Measurements from ENCODE around the gene BICRA.

DNA sequence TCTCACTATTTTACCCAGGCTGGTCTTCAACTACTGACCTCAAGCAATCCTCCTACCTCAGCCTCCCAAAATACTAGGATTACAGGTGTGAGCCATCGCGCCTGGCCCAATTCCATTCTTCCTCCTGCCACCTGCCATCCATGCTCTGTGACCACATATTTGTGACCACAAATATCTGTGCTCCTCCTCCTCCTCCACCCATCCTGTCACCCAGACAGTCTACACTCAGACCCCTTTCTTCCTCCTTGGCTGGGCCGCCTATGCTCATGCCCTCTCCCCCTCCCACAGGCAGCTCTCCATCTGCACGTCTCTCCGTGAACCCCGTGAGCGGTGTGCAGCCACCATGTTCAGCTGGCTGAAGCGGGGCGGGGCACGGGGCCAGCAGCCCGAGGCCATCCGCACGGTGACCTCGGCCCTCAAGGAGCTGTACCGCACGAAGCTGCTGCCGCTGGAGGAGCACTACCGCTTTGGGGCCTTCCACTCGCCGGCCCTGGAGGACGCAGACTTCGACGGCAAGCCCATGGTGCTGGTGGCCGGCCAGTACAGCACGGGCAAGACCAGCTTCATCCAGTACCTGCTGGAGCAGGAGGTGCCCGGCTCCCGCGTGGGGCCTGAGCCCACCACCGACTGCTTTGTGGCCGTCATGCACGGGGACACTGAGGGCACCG lies 107.5 kb downstream of the BICRA start:
- no peak for TF ChIP-seq EZH2phosphoT487 (IDR thresholded peaks at IDR 0.05; ENCODE audit: low read depth, severe bottlenecking, unreplicated experiment)
- TF ChIP-seq CTCF (IDR thresholded peaks at IDR 0.05; ENCODE audit: poor library complexity) = no peak
- TF ChIP-seq EZH2 (IDR thresholded peaks at IDR 0.05; ENCODE audit: borderline replicate concordance) = no peak

All from hepatocyte (in vitro differentiated cells).